CD4-positive, alpha-beta T cell (primary cell): ENCODE data around the gene MDM2. TPM values are rescaled to one million over a fixed set of nuclear protein-coding genes. Genes with fewer than 3 reads are reported as not detected.

ENCODE experiments used
- ATAC-seq: fragments of 200-7000 bp; cut with Tn5 transposase; one replicate; pipeline ENCODE4 v1.10.0; 2022; ENCODE audit warnings: mild to moderate bottlenecking; ENCODE audit not compliant: poor library complexity
- CTCF ChIA-PET: fragments of 350-600 bp; sonication (Branson Sonifier 250); formaldehyde crosslinking; loops from one replicate; lab custom pipeline; 2021; ENCODE audit warnings: antibody characterized with exemption, inconsistent platforms; lab: Charles Lee
- POLR2A ChIA-PET: fragments of 350-600 bp; sonication (Branson Sonifier 250); formaldehyde crosslinking; loops from one replicate; lab custom pipeline; 2021; ENCODE audit warnings: antibody characterized with exemption, inconsistent platforms; lab: Charles Lee
- DNase-seq, 14 experiments: peaks; one replicate each; pipeline ENCODE4 v3.0.0-alpha.2; 2013 to 2020; ENCODE audit warnings: mixed read lengths in 2 of 14
- H3K27ac ChIP-seq, 2 donors: one replicate each; pipeline versions ENCODE4 v1.5.1 to v1.7.0; 2013; ENCODE audit warnings: low read length in 2 of 2, low read depth in 1 of 2, mild to moderate bottlenecking in 1 of 2
- H3K27me3 ChIP-seq, 2 experiments: 1 replicate in 1 of 2; 2 replicates in 1 of 2; pipeline versions ENCODE4 v1.6.1 to v1.7.0; 2013; ENCODE audit warnings: low read length in 2 of 2, control low read depth in 1 of 2, mild to moderate bottlenecking in 1 of 2, moderate library complexity in 1 of 2; ENCODE audit not compliant: insufficient read depth in 2 of 2, control insufficient read depth in 1 of 2
- H3K36me3 ChIP-seq: one replicate; pipeline ENCODE4 v1.6.1; 2013; ENCODE audit warnings: low read length, control low read depth; ENCODE audit not compliant: insufficient read depth
- H3K4me1 ChIP-seq: one replicate; pipeline ENCODE4 v1.6.1; 2013; ENCODE audit warnings: low read length, control low read depth; ENCODE audit not compliant: insufficient read depth
- H3K4me3 ChIP-seq: one replicate; pipeline ENCODE4 v1.5.1; 2013; ENCODE audit warnings: mild to moderate bottlenecking, low read length, moderate library complexity
- H3K9me3 ChIP-seq, 2 experiments: 1 replicate in 1 of 2; 2 replicates in 1 of 2; pipeline versions ENCODE4 v1.6.1 to v1.7.0; 2013; ENCODE audit warnings: low read length in 2 of 2, mild to moderate bottlenecking in 2 of 2, control low read depth in 1 of 2, moderate library complexity in 1 of 2; ENCODE audit not compliant: control insufficient read depth in 1 of 2, insufficient read depth in 1 of 2
- H3K27ac Mint-ChIP-seq: one replicate; pipeline ENCODE4 v1.8.0; 2020; ENCODE audit warnings: mixed read lengths
- H3K27me3 Mint-ChIP-seq: one replicate; pipeline ENCODE4 v1.8.0; 2021; ENCODE audit warnings: mixed read lengths
- H3K36me3 Mint-ChIP-seq: one replicate; pipeline ENCODE4 v1.8.0; 2021; ENCODE audit warnings: low read depth, mixed read lengths
- H3K4me1 Mint-ChIP-seq: one replicate; pipeline ENCODE4 v1.8.0; 2021; ENCODE audit warnings: low read depth, mixed read lengths
- H3K4me3 Mint-ChIP-seq: one replicate; pipeline ENCODE4 v1.8.0; 2020; ENCODE audit warnings: mild to moderate bottlenecking, mixed read lengths
- H3K9me3 Mint-ChIP-seq: one replicate; pipeline ENCODE4 v1.8.0; 2020; ENCODE audit warnings: mixed read lengths
- intact Hi-C, 2 experiments: fragments of 100-400 bp; cut with DNase I in 1 of 2; cut with micrococcal nuclease in 1 of 2; formaldehyde crosslinking; loops; one replicate each; pipeline versions ENCODE4 v1.15.1 to v1.9.0; 2023 to 2025; cut with DNase I, micrococcal nuclease
- total RNA-seq, 174 experiments: library from RNA in 2 of 174; stranded (reverse) in 2 of 174; gene quantifications; one replicate each; pipeline ENCODE4 v1.2.3 and lab custom pipeline; 2021 to 2026
- TF ChIP-seq, protein P1 (sequence below): fragments of 200-600 bp; IDR thresholded peaks from one replicate; pipeline ENCODE4 v1.8.0; 2022; ENCODE audit warnings: antibody characterized with exemption, mild to moderate bottlenecking

The MDM2 gene
- total RNA-seq, 2 experiments from 2014 or later, result 90.8 TPM

DNA sequence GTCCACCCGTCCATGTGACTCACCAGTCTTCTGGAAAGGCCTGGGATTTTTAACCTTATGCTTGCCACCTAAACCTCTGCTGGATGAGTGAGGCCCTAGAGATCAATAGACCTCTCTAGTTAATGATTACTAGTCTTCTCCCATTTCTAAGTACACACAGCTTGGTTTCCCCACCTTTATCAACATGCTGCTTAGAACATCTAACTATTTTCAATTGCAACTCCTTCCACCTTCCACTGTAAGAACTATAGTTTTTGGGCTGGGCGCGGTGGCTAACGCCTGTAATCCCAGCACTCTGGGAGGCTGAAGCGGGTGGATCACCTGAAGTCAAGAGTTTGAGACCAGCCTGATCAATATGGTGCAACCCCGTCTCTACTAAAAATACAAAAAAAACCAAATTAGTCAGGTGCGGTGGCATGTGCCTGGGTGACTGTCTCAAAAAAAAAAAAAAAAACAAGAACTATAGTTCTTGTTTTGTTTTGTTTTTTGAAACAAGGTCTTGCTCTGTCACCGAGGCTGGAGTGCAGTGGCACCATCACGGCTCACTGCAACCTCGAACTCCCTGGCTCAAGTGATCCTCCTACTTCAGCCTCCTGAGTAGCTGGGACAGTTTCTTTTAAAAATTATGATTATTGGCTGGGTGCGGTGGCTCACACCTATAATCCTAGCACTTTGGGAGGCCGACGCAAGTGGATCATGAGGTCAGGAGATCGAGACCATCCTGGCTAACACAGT lies 18.7 kb upstream of the MDM2 start:
- Mint-ChIP-seq H3K27me3 (no peaks in the 10 kb centered on the region), H3K4me3 (no peak overlapping the region), H3K27ac (no peak overlapping the region), H3K36me3 (no peaks in the 10 kb centered on the region), H3K4me1 (no peaks in the 10 kb centered on the region), H3K9me3 (no peaks in the 10 kb centered on the region)
- CTCF ChIA-PET, result no interaction called here
- no peak overlapping the region for H3K4me3 ChIP-seq
- H3K4me1 ChIP-seq, result no peaks in the 10 kb centered on the region
- no peak for ATAC-seq
- intact Hi-C loops, result no loop called here
- TF ChIP-seq, protein P1, sequence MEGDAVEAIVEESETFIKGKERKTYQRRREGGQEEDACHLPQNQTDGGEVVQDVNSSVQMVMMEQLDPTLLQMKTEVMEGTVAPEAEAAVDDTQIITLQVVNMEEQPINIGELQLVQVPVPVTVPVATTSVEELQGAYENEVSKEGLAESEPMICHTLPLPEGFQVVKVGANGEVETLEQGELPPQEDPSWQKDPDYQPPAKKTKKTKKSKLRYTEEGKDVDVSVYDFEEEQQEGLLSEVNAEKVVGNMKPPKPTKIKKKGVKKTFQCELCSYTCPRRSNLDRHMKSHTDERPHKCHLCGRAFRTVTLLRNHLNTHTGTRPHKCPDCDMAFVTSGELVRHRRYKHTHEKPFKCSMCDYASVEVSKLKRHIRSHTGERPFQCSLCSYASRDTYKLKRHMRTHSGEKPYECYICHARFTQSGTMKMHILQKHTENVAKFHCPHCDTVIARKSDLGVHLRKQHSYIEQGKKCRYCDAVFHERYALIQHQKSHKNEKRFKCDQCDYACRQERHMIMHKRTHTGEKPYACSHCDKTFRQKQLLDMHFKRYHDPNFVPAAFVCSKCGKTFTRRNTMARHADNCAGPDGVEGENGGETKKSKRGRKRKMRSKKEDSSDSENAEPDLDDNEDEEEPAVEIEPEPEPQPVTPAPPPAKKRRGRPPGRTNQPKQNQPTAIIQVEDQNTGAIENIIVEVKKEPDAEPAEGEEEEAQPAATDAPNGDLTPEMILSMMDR, result no peak
- H3K27me3 ChIP-seq, result no peaks in the 10 kb centered on the region
- H3K9me3 ChIP-seq, result no peaks in the 10 kb centered on the region
- H3K27ac ChIP-seq, result no peak overlapping the region
- H3K36me3 ChIP-seq, result no peaks in the 10 kb centered on the region
- POLR2A ChIA-PET, result no interaction called here
- no peak for DNase-seq

DNA sequence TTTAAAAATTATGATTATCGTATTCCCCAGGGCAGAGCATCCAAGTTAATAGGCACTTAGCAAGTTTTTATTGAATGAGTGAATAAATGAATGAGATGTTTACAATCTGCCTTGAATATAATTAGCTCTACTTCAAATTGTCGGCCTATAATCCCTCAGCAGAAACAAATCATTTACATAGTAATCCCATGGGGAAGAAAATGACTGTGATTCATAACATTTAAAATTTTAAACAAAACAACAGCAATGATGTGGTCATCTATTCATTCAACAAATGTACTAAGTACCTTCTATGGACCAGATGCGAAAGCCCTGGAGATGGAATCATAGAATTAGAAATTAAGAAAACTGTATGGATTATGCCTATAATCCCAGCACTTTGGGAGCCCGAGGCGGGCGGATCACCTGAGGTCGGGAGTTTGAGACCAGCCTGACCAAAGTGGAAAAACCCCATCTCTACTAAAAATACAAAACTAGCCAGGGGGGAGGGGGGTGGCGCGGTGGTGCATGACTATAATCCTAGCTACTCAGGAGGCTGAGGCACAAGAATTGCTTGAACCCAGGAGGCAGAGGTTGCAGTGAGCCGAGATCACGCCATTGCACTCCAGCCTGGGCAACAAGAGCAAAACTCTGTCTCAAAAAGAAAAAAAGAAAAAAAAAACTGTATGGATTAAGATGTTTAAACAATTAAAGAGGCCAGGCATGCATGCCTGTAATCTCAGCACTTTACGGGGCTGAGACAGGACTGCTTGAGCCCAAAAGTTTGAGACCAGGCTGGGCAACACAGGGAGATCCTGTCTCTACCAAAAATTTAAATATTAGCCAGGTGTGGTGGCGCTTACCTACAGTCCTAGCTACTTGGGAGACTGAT lies 17.7 kb upstream of the MDM2 start:
- H3K36me3 ChIP-seq, result no peaks in the 10 kb centered on the region
- Mint-ChIP-seq H3K9me3 (no peaks in the 10 kb centered on the region), H3K4me3 (no peak overlapping the region), H3K27ac (no peak overlapping the region), H3K36me3 (no peaks in the 10 kb centered on the region), H3K27me3 (no peaks in the 10 kb centered on the region), H3K4me1 (no peaks in the 10 kb centered on the region)
- H3K27ac ChIP-seq, result no peak overlapping the region
- intact Hi-C loops, result no loop called here
- no peak overlapping the region for H3K4me3 ChIP-seq
- ATAC-seq, result no peak
- H3K9me3 ChIP-seq, result no peaks in the 10 kb centered on the region
- no peak for DNase-seq
- H3K27me3 ChIP-seq, result no peaks in the 10 kb centered on the region
- ChIA-PET POLR2A (no interaction called here), CTCF (no interaction called here)
- TF ChIP-seq, protein P1, result no peak
- H3K4me1 ChIP-seq, result no peaks in the 10 kb centered on the region

DNA sequence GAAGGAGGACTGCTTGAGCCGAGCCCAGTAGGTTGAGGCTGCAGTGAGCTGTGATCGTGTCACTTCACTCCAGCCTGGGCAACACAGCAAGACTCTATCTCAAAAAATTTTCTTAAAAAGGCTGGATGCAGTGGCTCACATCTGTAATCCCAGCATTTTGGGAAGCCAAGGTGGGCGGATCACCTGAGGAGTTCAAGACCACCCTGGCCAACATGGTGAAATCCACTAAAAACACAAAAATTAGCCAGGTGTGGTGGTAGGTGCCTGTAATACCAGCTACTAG lies 17.1 kb upstream of the MDM2 start:
- Histone ChIP-seq H3K4me3 (no peak overlapping the region), H3K9me3 (no peaks in the 10 kb centered on the region), H3K27me3 (no peaks in the 10 kb centered on the region), H3K27ac (no peak overlapping the region), H3K4me1 (no peaks in the 10 kb centered on the region), H3K36me3 (no peaks in the 10 kb centered on the region)
- ATAC-seq (no peak), DNase-seq (no peak)
- no peak overlapping the region for H3K27ac Mint-ChIP-seq
- no peaks in the 10 kb centered on the region for H3K27me3 Mint-ChIP-seq
- ChIA-PET POLR2A (no interaction called here), CTCF (no interaction called here)
- no peaks in the 10 kb centered on the region for H3K4me1 Mint-ChIP-seq
- no peak overlapping the region for H3K4me3 Mint-ChIP-seq
- TF ChIP-seq, protein P1, result no peak
- intact Hi-C loops, result no loop called here
- H3K36me3 Mint-ChIP-seq, result no peaks in the 10 kb centered on the region
- no peaks in the 10 kb centered on the region for H3K9me3 Mint-ChIP-seq
